Stimulated activated CD8-positive, alpha-beta memory T cell treated with anti-CD3 and anti-CD28 coated beads, Interleukin-15, amount 100 ng/mL, for 1 hour (primary cell): ENCODE measurements around the gene TP73.
"Not testable (repeated sequence)": the region's sequence is repeated elsewhere in the genome, so short reads cannot be mapped to it uniquely, and the experiment has no call there.

Source experiments
- DNase-seq: peaks from one replicate; pipeline ENCODE4 v3.0.0-alpha.2; 2020; ENCODE audit warnings: low read depth

The TP73 gene

GRCh38 chr1:3618881-3619671 is 33.2 kb upstream of the TP73 start:
- peak; percentile 61 for DNase-seq

- DNase-seq = no peak
These were observed 31.6 kb upstream of the TP73 start for GRCh38 chr1:3620708-3621107.

- not testable (repeated sequence) for DNase-seq
These were observed 31.1 kb upstream of the TP73 start for GRCh38 chr1:3621151-3621671.

- DNase-seq = not testable (repeated sequence)
These were observed 30.2 kb upstream of the TP73 start for GRCh38 chr1:3622102-3622501.

- no peak for DNase-seq
These were observed 28.7 kb upstream of the TP73 start for GRCh38 chr1:3623441-3624199.

GRCh38 chr1:3624200-3625136 is 27.8 kb upstream of the TP73 start, which contains the start of gene TPRG1L:
TSS of gene TPRG1L (plus strand) at chr1:3625015. CDS start at chr1:3625073, 58 bp downstream.
- peak; percentile 96 for DNase-seq

GRCh38 chr1:3625151-3625907 is 27.0 kb upstream of the TP73 start:
- DNase-seq = no peak

- no peak for DNase-seq
These were observed 26.3 kb upstream of the TP73 start for GRCh38 chr1:3626025-3626424.

- no peak for DNase-seq
These were observed 24.6 kb upstream of the TP73 start for GRCh38 chr1:3627515-3628253.

- no peak for DNase-seq
These were observed 23.9 kb upstream of the TP73 start for GRCh38 chr1:3628445-3628844.

- DNase-seq = no peak
These were observed 22.7 kb upstream of the TP73 start for GRCh38 chr1:3629561-3630160.

DNA sequence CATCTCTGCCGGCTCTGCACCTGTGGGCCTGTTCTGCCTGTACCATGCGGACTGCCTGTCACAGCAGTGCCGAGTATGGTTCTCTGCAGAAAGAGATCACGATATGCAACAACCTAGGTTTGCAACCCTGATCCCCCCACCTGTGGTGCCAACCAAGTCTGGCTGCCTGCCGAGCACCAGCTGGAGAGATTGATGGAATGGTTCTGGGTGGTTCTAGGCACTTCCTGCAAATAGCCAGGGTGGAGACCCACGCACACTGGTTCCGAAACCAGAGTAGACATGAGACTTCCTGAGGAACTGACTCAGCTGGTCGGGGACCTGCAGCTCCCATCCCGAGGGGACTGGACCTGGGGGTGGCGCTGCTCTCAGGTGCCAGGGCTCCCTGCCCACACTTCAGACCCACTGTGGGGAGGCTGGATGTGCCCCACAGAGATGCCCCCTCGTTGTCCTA is 22.1 kb upstream of the TP73 start:
- no peak for DNase-seq

GRCh38 chr1:3630914-3631313 is 21.4 kb upstream of the TP73 start:
- DNase-seq = no peak

DNA sequence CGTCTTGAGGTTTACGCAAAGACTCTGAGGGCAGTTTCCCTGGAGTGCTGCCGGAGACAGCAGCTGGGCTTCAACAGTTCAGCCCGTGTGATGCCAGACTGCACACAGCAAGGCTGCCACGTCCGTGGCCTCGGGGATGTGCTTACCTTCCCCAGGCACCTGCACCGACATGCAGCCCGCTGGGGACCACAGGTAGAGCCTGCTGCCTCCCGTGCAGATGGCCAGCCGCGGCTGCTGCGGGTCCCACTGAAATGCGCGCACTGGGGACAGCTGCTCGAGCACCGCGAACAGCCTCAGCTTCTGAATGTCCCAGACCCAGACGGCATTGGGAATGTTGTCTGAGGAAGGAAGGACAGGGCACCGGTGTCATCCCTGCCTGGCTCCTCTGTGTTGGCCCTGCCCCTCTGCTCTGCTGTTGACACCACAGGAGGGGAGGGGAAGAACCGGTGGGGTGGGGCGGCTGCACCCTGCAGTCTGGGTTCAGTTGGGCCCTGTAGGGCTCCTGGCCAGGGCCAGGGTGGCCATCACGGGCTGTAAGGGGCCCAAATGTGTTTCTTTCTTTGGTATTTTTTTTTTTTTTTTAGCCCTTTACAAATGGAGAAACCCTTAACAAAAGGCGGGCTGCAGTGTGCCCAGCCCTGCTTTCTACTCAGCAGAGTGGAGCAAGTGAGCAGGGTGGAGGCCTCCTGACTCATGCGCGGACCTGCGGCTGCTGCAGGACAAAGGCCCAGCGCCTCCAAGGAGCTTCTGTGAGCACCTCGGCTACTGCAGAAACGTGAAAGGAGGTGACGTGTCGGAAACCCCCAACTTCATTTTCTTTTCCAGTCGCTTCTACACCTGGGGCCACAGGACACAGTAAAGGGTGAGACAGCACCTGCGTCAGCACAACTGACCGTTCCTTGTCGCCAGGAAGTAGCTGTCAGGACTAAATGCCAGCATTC is 20.7 kb upstream of the TP73 start:
- no peak for DNase-seq

DNA sequence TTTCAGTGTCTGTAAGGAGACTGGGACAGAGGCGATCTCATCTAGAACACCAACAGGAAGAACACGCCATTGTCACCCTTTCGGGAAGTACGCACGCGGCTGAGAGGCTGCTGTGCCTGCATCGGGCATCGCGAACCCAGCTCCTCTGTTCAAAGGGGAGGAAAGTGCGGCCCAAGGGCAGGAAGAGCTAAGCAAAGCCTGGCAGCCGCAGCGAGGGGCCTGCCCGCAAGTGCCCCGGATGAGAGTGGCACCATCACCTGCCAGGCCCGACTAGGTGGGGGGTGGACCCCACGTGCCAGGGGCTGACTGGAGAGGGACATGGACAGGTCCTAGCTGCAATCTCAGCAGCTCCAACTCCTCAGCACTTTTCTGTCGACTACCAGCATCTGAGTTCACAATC is 20.0 kb upstream of the TP73 start:
- no peak for DNase-seq

- no peak for DNase-seq
These were observed 19.5 kb upstream of the TP73 start for GRCh38 chr1:3632716-3633343.

DNA sequence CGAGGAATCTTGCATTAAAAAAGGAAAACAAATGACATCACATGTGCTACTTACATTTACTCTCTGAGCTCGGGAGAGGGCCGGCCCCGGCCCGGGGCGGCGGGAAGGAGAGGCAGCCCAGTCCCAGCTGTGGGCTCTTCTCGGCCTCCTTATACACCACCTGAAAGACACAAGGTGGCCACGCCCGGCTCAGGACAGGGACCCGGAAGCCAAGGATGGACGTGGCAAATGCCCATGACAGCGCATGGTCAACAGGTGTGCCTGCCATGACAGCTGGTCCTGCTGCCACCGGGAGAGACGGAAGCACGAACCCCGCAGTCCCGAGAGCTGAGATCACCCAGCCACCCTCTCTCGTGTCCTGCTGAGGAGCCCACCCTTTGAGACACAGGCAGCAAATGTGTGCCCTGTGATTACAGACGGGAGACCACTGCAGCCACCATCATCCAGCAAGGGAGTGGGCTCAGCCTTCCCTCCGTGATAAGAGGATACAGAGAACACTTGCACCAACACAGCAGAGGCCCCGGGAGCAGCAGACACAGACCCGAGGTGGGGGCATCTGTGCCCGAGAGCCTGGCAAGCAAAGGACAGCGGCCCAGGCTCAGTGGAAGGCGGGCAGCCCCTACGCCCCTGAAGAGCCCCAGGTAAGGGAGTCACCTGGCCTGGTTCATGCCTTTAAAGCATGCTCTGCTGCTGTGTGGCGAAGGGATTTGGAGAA is 18.8 kb upstream of the TP73 start:
- no peak for DNase-seq
